ENCODE data around the gene RBM6. TPM values are rescaled to one million over a fixed set of nuclear protein-coding genes. Genes with fewer than 3 reads are reported as not detected.

The RBM6 gene
- polyA plus RNA-seq, 3 donors: 11.3 to 137 (median 17.8) TPM

DNA sequence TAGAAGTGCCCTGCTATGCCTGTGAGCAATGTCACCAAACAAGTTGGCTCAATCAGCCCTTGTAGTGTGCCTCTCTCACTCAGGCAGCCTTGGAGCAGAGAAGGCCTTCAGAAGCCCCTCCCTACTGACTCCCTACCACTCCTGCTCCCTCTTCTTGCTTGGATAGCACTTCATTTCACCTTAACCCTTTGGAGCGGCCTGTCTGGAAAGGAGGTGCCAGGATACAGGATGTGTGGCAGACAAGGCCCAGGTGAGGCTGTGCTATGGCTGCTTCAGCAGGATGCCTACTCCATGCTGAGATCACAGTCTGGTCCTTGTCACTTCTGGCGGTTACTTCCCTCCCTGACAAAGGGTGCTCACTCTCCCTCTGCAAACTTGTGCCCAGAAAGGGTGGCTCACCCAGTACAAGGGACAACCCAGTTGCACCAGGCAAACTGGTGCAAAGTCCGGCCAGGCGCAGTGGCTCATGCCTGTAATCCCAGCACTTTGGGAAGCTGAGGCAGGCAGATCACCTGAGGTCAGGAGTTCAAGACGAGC lies 11.4 kb upstream of the RBM6 start:
- Mint-ChIP-seq H3K36me3 (peaks cover 4 to 12% of the 10 kb centered on the region in 2 donors), H3K4me3 (peak overlapping the region in 1 of 2 donors; percentile 82), H3K9me3 (no peaks in the 10 kb centered on the region), H3K4me1 (peaks cover 25% of the 10 kb centered on the region), H3K27me3 (ENCODE audit: low read depth in 3 of 3) (peaks cover 0 to 3% (median 2%) of the 10 kb centered on the region in 3 donors), H3K27ac (no peak overlapping the region)
- Histone ChIP-seq H3K4me3 (replicated peaks in 1 of 3; ENCODE audit: low read depth in 2 of 3, low read length in 3 of 3) (peak overlapping the region in 1 of 3 experiments; percentile 98), H4K20me1 (ENCODE audit: insufficient read depth, low read length) (no peaks in the 10 kb centered on the region), H3K36me3 (replicated peaks in 1 of 2; ENCODE audit: control insufficient read depth in 1 of 2, insufficient read depth in 2 of 2, low read length in 2 of 2) (no peaks in the 10 kb centered on the region), H3K4me2 (replicated peaks; ENCODE audit: extremely low read depth, low read length, poor library complexity, severe bottlenecking) (peak overlapping the region; percentile 96), H3K9ac (ENCODE audit: insufficient read depth, low read length, poor library complexity, severe bottlenecking) (no peak overlapping the region), H3K27ac (ENCODE audit: low read depth in 1 of 2, low read length in 2 of 2) (no peak overlapping the region), H3K9me3 (replicated peaks in 1 of 2; ENCODE audit: control insufficient read depth in 1 of 2, insufficient read depth in 1 of 2, low read length in 2 of 2) (no peaks in the 10 kb centered on the region), H2AFZ (ENCODE audit: insufficient read depth, low read depth, low read length, poor library complexity, severe bottlenecking) (peak overlapping the region; percentile 100), H3K4me1 (ENCODE audit: control insufficient read depth in 1 of 2, insufficient read depth in 2 of 2, low read length in 2 of 2) (peaks cover 22 to 25% of the 10 kb centered on the region in 2 donors), H3K27me3 (ENCODE audit: control insufficient read depth in 2 of 2, insufficient read depth in 2 of 2, low read length in 2 of 2) (no peaks in the 10 kb centered on the region), H3K79me2 (ENCODE audit: insufficient read depth, low read length) (no peaks in the 10 kb centered on the region)
- TF ChIP-seq, protein P1, sequence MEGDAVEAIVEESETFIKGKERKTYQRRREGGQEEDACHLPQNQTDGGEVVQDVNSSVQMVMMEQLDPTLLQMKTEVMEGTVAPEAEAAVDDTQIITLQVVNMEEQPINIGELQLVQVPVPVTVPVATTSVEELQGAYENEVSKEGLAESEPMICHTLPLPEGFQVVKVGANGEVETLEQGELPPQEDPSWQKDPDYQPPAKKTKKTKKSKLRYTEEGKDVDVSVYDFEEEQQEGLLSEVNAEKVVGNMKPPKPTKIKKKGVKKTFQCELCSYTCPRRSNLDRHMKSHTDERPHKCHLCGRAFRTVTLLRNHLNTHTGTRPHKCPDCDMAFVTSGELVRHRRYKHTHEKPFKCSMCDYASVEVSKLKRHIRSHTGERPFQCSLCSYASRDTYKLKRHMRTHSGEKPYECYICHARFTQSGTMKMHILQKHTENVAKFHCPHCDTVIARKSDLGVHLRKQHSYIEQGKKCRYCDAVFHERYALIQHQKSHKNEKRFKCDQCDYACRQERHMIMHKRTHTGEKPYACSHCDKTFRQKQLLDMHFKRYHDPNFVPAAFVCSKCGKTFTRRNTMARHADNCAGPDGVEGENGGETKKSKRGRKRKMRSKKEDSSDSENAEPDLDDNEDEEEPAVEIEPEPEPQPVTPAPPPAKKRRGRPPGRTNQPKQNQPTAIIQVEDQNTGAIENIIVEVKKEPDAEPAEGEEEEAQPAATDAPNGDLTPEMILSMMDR (IDR thresholded peaks at IDR 0.05): no peak
- no peak for DNase-seq
- WGBS (ENCODE audit: insufficient coverage): 92% methylated on average over 3 of the region's 5 CpGs
- intact Hi-C loops (cut with micrococcal nuclease): loop anchor here (1.0 to 10.0 kb wide), 3 partner anchors 12 to 426 kb away; partner anchors contain the start of genes TRAIP (in 2 of the 2), CYB561D2 (in 1 of the 2), NPRL2 (in 1 of the 2) and RBM6 (in 1 of the 2)

DNA sequence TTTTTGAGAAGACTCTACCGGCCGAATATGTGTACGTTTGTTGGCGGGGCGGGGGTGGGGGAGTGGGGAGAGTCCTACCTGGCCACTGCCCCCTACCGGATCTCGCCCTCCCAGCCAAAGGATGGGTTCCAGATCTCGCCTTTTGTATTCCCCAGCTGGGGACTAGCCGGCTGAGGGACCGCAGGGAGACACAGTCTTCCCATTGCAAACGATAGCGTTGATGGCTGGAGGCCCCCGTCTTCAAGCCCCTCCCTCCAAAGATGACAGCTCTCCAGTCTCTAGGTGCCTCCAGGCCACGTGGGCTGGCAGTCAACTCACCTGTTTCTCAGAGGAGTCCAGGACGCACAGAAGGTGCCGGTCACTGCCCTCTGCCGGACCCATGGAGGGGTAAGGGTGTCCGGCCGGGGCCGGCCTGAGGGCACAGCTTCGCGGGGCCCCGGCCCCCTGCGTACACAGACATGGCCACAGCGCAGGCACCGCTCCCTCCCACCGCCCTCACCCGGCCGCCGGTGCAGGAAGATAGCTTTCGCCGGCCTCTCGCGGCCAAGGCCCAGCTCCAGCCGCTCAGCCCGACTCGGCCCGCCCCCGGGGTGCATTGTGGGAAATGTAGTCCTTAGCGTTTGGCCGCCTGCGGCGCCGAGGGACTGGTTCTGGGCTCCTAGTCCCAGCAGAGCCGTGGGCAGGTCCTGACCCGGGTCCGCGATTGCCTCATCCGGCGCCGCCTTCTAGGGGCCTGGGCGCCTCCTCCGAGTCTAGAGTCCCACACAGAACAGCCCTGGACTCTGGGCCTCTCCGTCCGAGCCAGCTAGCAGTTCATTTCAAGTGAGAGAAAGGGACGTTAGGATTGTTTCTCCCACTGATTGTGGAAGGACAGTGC lies 10.4 kb upstream of the RBM6 start, which contains the start of gene MON1A:
TSS of gene MON1A (minus strand) at position 521 of the 877 bp plus-strand sequence. CDS start 16,465 bp downstream, outside the sequence.
- H3K4me1 Mint-ChIP-seq: peaks cover 30% of the 10 kb centered on the region
- H3K4me1 ChIP-seq (ENCODE audit: control insufficient read depth in 1 of 2, insufficient read depth in 2 of 2, low read length in 2 of 2): peaks cover 31 to 35% of the 10 kb centered on the region in 2 donors
- H3K4me3 Mint-ChIP-seq: peak within 1 kb of the TSS; percentile 82 to 93
- peaks cover 0 to 3% (median 2%) of the 10 kb centered on the region in 3 donors for H3K27me3 Mint-ChIP-seq (ENCODE audit: low read depth in 3 of 3)
- peak within 1 kb of the TSS; percentile 84 for H3K9ac ChIP-seq (ENCODE audit: insufficient read depth, low read length, poor library complexity, severe bottlenecking)
- peak; percentile 74 to 81 (median 76) for DNase-seq
- no peaks in the 10 kb centered on the region for H3K36me3 ChIP-seq (replicated peaks in 1 of 2; ENCODE audit: control insufficient read depth in 1 of 2, insufficient read depth in 2 of 2, low read length in 2 of 2)
- H3K27me3 ChIP-seq (ENCODE audit: control insufficient read depth in 2 of 2, insufficient read depth in 2 of 2, low read length in 2 of 2): no peaks in the 10 kb centered on the region
- no peaks in the 10 kb centered on the region for H3K9me3 ChIP-seq (replicated peaks in 1 of 2; ENCODE audit: control insufficient read depth in 1 of 2, insufficient read depth in 1 of 2, low read length in 2 of 2)
- TF ChIP-seq, protein P1 (IDR thresholded peaks at IDR 0.05): peak; percentile 7
- peak within 1 kb of the TSS; percentile 100 for H2AFZ ChIP-seq (ENCODE audit: insufficient read depth, low read depth, low read length, poor library complexity, severe bottlenecking)
- no peaks in the 10 kb centered on the region for H3K79me2 ChIP-seq (ENCODE audit: insufficient read depth, low read length)
- peak within 1 kb of the TSS; percentile 50 to 88 (median 85) for H3K27ac Mint-ChIP-seq
- peak within 1 kb of the TSS; percentile 47 to 81 for H3K27ac ChIP-seq (ENCODE audit: low read depth in 1 of 2, low read length in 2 of 2)
- WGBS (ENCODE audit: insufficient coverage): under 1% methylated on average over 50 of the region's 56 CpGs
- H3K9me3 Mint-ChIP-seq: no peaks in the 10 kb centered on the region
- H3K36me3 Mint-ChIP-seq: peaks cover 0 to 2% of the 10 kb centered on the region in 2 donors
- H3K4me3 ChIP-seq (replicated peaks in 1 of 3; ENCODE audit: low read depth in 2 of 3, low read length in 3 of 3): peak within 1 kb of the TSS; percentile 84 to 98 (median 84)
- no peaks in the 10 kb centered on the region for H4K20me1 ChIP-seq (ENCODE audit: insufficient read depth, low read length)
- intact Hi-C loops (cut with micrococcal nuclease): loop anchor here (1.0 to 10.0 kb wide), 3 partner anchors 11 to 425 kb away; partner anchors contain the start of genes TRAIP (in 2 of the 2), CYB561D2 (in 1 of the 2), NPRL2 (in 1 of the 2) and RBM6 (in 1 of the 2)
- H3K4me2 ChIP-seq (replicated peaks; ENCODE audit: extremely low read depth, low read length, poor library complexity, severe bottlenecking): peak within 1 kb of the TSS; percentile 96
